SU-DHL-6 (cell line): ENCODE results near the gene RC3H1.
"Not testable (repeated sequence)": the region's sequence is repeated elsewhere in the genome, so short reads cannot be mapped to it uniquely, and the experiment has no call there.

ENCODE experiments used
- H2AFZ ChIP-seq: fragments of 200-600 bp; sonication (generic); 2 replicates; pipeline ENCODE4 v1.6.1; 2014; ENCODE audit warnings: low read depth, mild to moderate bottlenecking, moderate library complexity, mixed read lengths, antibody characterized with exemption, low read length; ENCODE audit not compliant: severe bottlenecking
- H3F3A ChIP-seq: fragments of 200-600 bp; shearing (Covaris generic); 2 replicates; pipeline ENCODE4 v1.6.0; 2016; ENCODE audit warnings: antibody characterized with exemption, mild to moderate bottlenecking; ENCODE audit not compliant: insufficient read depth
- H3K27ac ChIP-seq: fragments of 200-600 bp; sonication (generic); 2 replicates; pipeline ENCODE4 v1.5.1; 2016; ENCODE audit warnings: low read depth, mild to moderate bottlenecking, low read length, moderate library complexity, mixed read lengths
- H3K27me3 ChIP-seq: fragments of 200-600 bp; sonication (generic), shearing (Covaris generic); 2 replicates; pipeline ENCODE4 v1.6.0; 2014; ENCODE audit warnings: mild to moderate bottlenecking, low read length
- H3K36me3 ChIP-seq: fragments of 200-600 bp; sonication (generic); 2 replicates; pipeline ENCODE4 v1.6.1; 2014; ENCODE audit warnings: mild to moderate bottlenecking, low read length, mixed read lengths
- H3K4me2 ChIP-seq: fragments of 300-600, 200-600 bp; shearing (Covaris generic), sonication (generic); 2 replicates; pipeline ENCODE4 v1.6.0; 2014; ENCODE audit warnings: low read length, low read depth, mild to moderate bottlenecking; ENCODE audit not compliant: poor library complexity, severe bottlenecking
- H3K4me3 ChIP-seq: fragments of 200-600 bp; sonication (generic); 2 replicates; pipeline ENCODE4 v1.5.1; 2014; ENCODE audit warnings: antibody characterized with exemption, low read length, mild to moderate bottlenecking, mixed read lengths; ENCODE audit not compliant: insufficient read depth, poor library complexity, severe bottlenecking
- H3K79me2 ChIP-seq: fragments of 200-600 bp; sonication (generic); 2 replicates; pipeline ENCODE4 v1.6.1; 2014; ENCODE audit warnings: mild to moderate bottlenecking, low read length, moderate library complexity; ENCODE audit not compliant: insufficient read depth
- H3K9ac ChIP-seq: fragments of 200-600 bp; sonication (generic); 2 replicates; pipeline ENCODE4 v1.7.0; 2014; ENCODE audit warnings: mild to moderate bottlenecking, low read length
- H3K9me2 ChIP-seq: fragments of 200-600 bp; sonication (generic); replicated peaks from 2 replicates; pipeline ENCODE4 v1.6.1; 2014; ENCODE audit warnings: low read length; ENCODE audit not compliant: insufficient read depth
- H3K9me3 ChIP-seq: fragments of 200-600 bp; sonication (generic); 2 replicates; pipeline ENCODE4 v1.6.1; 2014; ENCODE audit warnings: low read length, mixed read lengths; ENCODE audit not compliant: insufficient read depth
- H4K20me1 ChIP-seq: fragments of 200-600 bp; sonication (generic); 2 replicates; pipeline ENCODE4 v1.6.1; 2014; ENCODE audit warnings: low read depth, mild to moderate bottlenecking, antibody characterized with exemption, low read length, moderate library complexity, mixed read lengths
- CTCF ChIP-seq: fragments of 200-600 bp; sonication (generic); IDR thresholded peaks from one replicate; pipeline ENCODE4 v1.5.1; 2017; ENCODE audit warnings: antibody characterized with exemption, mild to moderate bottlenecking, low read length, moderate library complexity; ENCODE audit not compliant: insufficient read depth, poor library complexity, severe bottlenecking
- EZH2phosphoT487 ChIP-seq: fragments of 200-600 bp; sonication (generic), shearing (Covaris generic); conservative IDR thresholded peaks from 2 replicates; pipeline ENCODE4 v1.6.1; 2018; ENCODE audit warnings: mild to moderate bottlenecking, antibody characterized with exemption, low read length, moderate library complexity, mixed read lengths

The RC3H1 gene

GRCh38 chr1:174049514-174049913 is 27.4 kb upstream of the RC3H1 start:
- no peak overlapping the region for H3K27ac ChIP-seq

GRCh38 chr1:174044418-174045222 is 22.5 kb upstream of the RC3H1 start:
- no peak overlapping the region for H3K4me3 ChIP-seq
- no peaks in the 10 kb centered on the region for H3F3A ChIP-seq
- no peak overlapping the region for H3K9ac ChIP-seq
- H3K79me2 ChIP-seq, result no peaks in the 10 kb centered on the region
- no peaks in the 10 kb centered on the region for H4K20me1 ChIP-seq
- H3K27ac ChIP-seq, result no peak overlapping the region
- no peak for TF ChIP-seq EZH2phosphoT487
- no peak for TF ChIP-seq CTCF
- no peaks in the 10 kb centered on the region for H3K27me3 ChIP-seq
- no peak overlapping the region for H3K4me2 ChIP-seq
- no peaks in the 10 kb centered on the region for H3K36me3 ChIP-seq
- no peaks in the 10 kb centered on the region for H3K9me3 ChIP-seq
- H3K9me2 ChIP-seq, result no peaks in the 10 kb centered on the region
- H2AFZ ChIP-seq, result no peak overlapping the region

More at GRCh38 chr1:174049514-174049913, 27.4 kb upstream of the RC3H1 start:
- Histone ChIP-seq H3K79me2 (no peaks in the 10 kb centered on the region), H3K9me3 (no peaks in the 10 kb centered on the region), H2AFZ (no peak overlapping the region), H4K20me1 (no peaks in the 10 kb centered on the region), H3K9ac (no peak overlapping the region), H3K36me3 (no peaks in the 10 kb centered on the region), H3K4me2 (no peak overlapping the region), H3K4me3 (no peak overlapping the region), H3F3A (no peaks in the 10 kb centered on the region), H3K9me2 (no peaks in the 10 kb centered on the region), H3K27me3 (no peaks in the 10 kb centered on the region)
- TF ChIP-seq CTCF, result no peak
- TF ChIP-seq EZH2phosphoT487, result no peak

GRCh38 chr1:174042509-174042908 is 20.4 kb upstream of the RC3H1 start:
- H3K9me3 ChIP-seq, H3F3A ChIP-seq, H3K9me2 ChIP-seq, H3K27ac ChIP-seq, H3K9ac ChIP-seq, H4K20me1 ChIP-seq, H2AFZ ChIP-seq, H3K36me3 ChIP-seq, H3K27me3 ChIP-seq, H3K4me3 ChIP-seq, H3K4me2 ChIP-seq, H3K79me2 ChIP-seq: not testable (repeated sequence)

GRCh38 chr1:174041369-174041768 is 19.2 kb upstream of the RC3H1 start:
- Histone ChIP-seq H4K20me1 (no peaks in the 10 kb centered on the region), H3K36me3 (no peaks in the 10 kb centered on the region), H3K27ac (no peak overlapping the region), H3K9me2 (no peaks in the 10 kb centered on the region), H3K4me3 (no peak overlapping the region), H3K79me2 (no peaks in the 10 kb centered on the region), H2AFZ (no peak overlapping the region), H3K9ac (no peak overlapping the region), H3K9me3 (no peaks in the 10 kb centered on the region), H3F3A (no peaks in the 10 kb centered on the region), H3K4me2 (no peak overlapping the region), H3K27me3 (no peaks in the 10 kb centered on the region)
- TF ChIP-seq EZH2phosphoT487, result no peak
- no peak for TF ChIP-seq CTCF
